HepG2 (cell line): ENCODE data around the gene LSMEM2. TPM values are rescaled to one million over a fixed set of nuclear protein-coding genes. Genes with fewer than 3 reads are reported as not detected.
A peak's percentile ranks its signal among the peaks of the same experiment; 100 is the strongest.

Source experiments
- ATAC-seq: fragments of 200-7000 bp; cut with Tn5 transposase; 3 replicates; pipeline ENCODE4 v1.9.1; 2020; ENCODE audit warnings: mild to moderate bottlenecking, moderate library complexity
- BruUV-seq: library from RNA; stranded (reverse); fragments of 400-500 nt; replicated peaks from 2 replicates; lab custom pipeline; 2021; lab: Mats Ljungman, UMichigan
- CTCF ChIA-PET: fragments of 300-600 bp; formaldehyde crosslinking; extraction: SDS; loops from one replicate; lab custom pipeline; 2021; ENCODE audit warnings: low total read pairs, inconsistent platforms, low intra/inter-chr PET ratio; lab: Yijun Ruan, JAX
- POLR2A ChIA-PET: fragments of 350-600 bp; sonication (Branson Sonifier 250); formaldehyde crosslinking; loops from one replicate; lab custom pipeline; 2020; ENCODE audit warnings: antibody characterized with exemption, inconsistent platforms; lab: Yijun Ruan, JAX
- DNase-seq: peaks from one replicate; pipeline ENCODE4 v3.0.0-alpha.2; 2015; ENCODE audit warnings: low spot score
- FAIRE-seq: peaks from 3 replicates; lab custom pipeline; 2011; peaks lifted over from hg19 to GRCh38; lab: Jason Lieb, UNC
- H2AFZ ChIP-seq: one replicate; pipeline ENCODE4 v1.6.1; 2011; ENCODE audit warnings: low read length, inconsistent platforms
- H3K27ac ChIP-seq: fragments of 300-600 bp; 3 replicates; pipeline ENCODE4 v1.8.0; 2011; ENCODE audit warnings: mixed run types, mild to moderate bottlenecking, mixed read lengths, low read length, inconsistent platforms; ENCODE audit not compliant: insufficient read depth; ENCODE audit errors: extremely low read length
- H3K27me3 ChIP-seq, 2 experiments: fragments of 200-600 bp in 1 of 2; 2 replicates in 1 of 2; 3 replicates in 1 of 2; pipeline versions ENCODE4 v1.6.0 to v1.8.0; 2011; ENCODE audit warnings: low read length in 2 of 2, mild to moderate bottlenecking in 2 of 2, moderate library complexity in 2 of 2, inconsistent platforms in 1 of 2; ENCODE audit not compliant: insufficient read depth in 2 of 2, control insufficient read depth in 1 of 2
- H3K36me3 ChIP-seq, 2 experiments: fragments of 200-600 bp in 1 of 2; replicated peaks in 1 of 2; 2 replicates in 1 of 2; 3 replicates in 1 of 2; pipeline versions ENCODE4 v1.5.1 to v1.8.0; 2011; ENCODE audit warnings: low read length in 2 of 2, inconsistent platforms in 1 of 2; ENCODE audit not compliant: insufficient read depth in 2 of 2, control insufficient read depth in 1 of 2
- H3K4me1 ChIP-seq: 2 replicates; pipeline ENCODE4 v1.5.1; 2012; ENCODE audit warnings: low read length, inconsistent platforms; ENCODE audit not compliant: insufficient read depth
- H3K4me2 ChIP-seq: 2 replicates; pipeline ENCODE4 v1.6.0; 2011; ENCODE audit warnings: low read depth, low read length, inconsistent platforms
- H3K4me3 ChIP-seq, 3 experiments: fragments of 200-600 bp in 1 of 3; sonication (generic), shearing (Covaris generic) in 1 of 3; replicated peaks in 1 of 3; 2 replicates each; pipeline ENCODE4 v1.5.1; 2011 to 2016; ENCODE audit warnings: low read length in 3 of 3, inconsistent platforms in 2 of 3, low read depth in 2 of 3, mild to moderate bottlenecking in 2 of 3, control low read depth in 1 of 3, mixed read lengths in 1 of 3; ENCODE audit not compliant: insufficient read depth in 1 of 3
- H3K79me2 ChIP-seq: one replicate; pipeline ENCODE4 v1.6.1; 2011; ENCODE audit warnings: low read length, inconsistent platforms; ENCODE audit not compliant: insufficient read depth
- H3K9ac ChIP-seq: 2 replicates; pipeline ENCODE4 v1.6.0; 2011; ENCODE audit warnings: mild to moderate bottlenecking, low read depth, low read length, inconsistent platforms; ENCODE audit not compliant: insufficient read depth
- H3K9me3 ChIP-seq: 2 replicates; pipeline ENCODE4 v1.5.1; 2012; ENCODE audit warnings: mild to moderate bottlenecking, low read length
- H4K20me1 ChIP-seq: 2 replicates; pipeline ENCODE4 v1.6.0; 2011; ENCODE audit warnings: inconsistent platforms, mild to moderate bottlenecking, low read length, moderate library complexity; ENCODE audit not compliant: insufficient read depth
- KDM1A ChIP-seq: IDR thresholded peaks from 2 replicates; pipeline ENCODE4 v1.6.1; 2016; ENCODE audit warnings: missing compliant biosample characterization
- KDM6A ChIP-seq: IDR thresholded peaks from 2 replicates; pipeline ENCODE4 v1.6.1; 2016; ENCODE audit warnings: low read depth
- TGIF2 ChIP-seq: IDR thresholded peaks from 2 replicates; pipeline ENCODE4 v1.6.1; 2016; ENCODE audit warnings: control low read depth, missing compliant biosample characterization
- ZBTB43 ChIP-seq: sonication (generic); formaldehyde crosslinking; conservative IDR thresholded peaks from 2 replicates; pipeline ENCODE4 v1.4.0; 2020; ENCODE audit warnings: missing genetic modification reagents
- ZNF318 ChIP-seq: sonication (generic); formaldehyde crosslinking; IDR thresholded peaks from 2 replicates; pipeline ENCODE4 v1.4.0; 2020; ENCODE audit warnings: mild to moderate bottlenecking, missing genetic modification reagents
- ZNF678 ChIP-seq: sonication (generic); formaldehyde crosslinking; IDR thresholded peaks from 2 replicates; pipeline ENCODE4 v1.4.0; 2020; ENCODE audit warnings: mild to moderate bottlenecking, missing genetic modification reagents
- WGBS: methylation state at CpG from one replicate; pipeline ENCODE4 v1.1.6; 2017; ENCODE audit warnings: low lambda C conversion rate; 5-methylcytosine and 5-hydroxymethylcytosine counted together
- in situ Hi-C: cut with HindIII; loops from 2 replicates; pipeline ENCODE4 v1.10.0; 2017; ENCODE audit warnings: low pct_unique_long_range_greater_than_20kb; ENCODE audit not compliant: extremely low pct_ligation_motif_present
- intact Hi-C: fragments of 100-400 bp; cut with micrococcal nuclease; formaldehyde crosslinking; loops from one replicate; pipeline ENCODE4 v1.10.0; 2022; ENCODE audit not compliant: unreplicated experiment
- polyA plus RNA-seq, 8 experiments: library from polyadenylated mRNA; depleted of rRNA in 3 of 8; stranded (reverse) in 7 of 8; unstranded in 1 of 8; fragments of >200 nt; fragmentation: Illumina TruSeq in 4 of 8; extraction: Trizol in 4 of 8; gene quantifications; 2 replicates each; pipeline versions ENCODE4 v1.2.1 to v1.2.3, GENCODE V29; 2011 to 2016; ENCODE audit warnings: low read depth in 4 of 8, missing spikeins in 1 of 8, mixed read lengths in 1 of 8; ENCODE audit not compliant: insufficient read depth in 1 of 8
- total RNA-seq, 5 experiments: library from RNA; depleted of rRNA; stranded (reverse); fragments of >200 nt; fragmentation: Illumina TruSeq; extraction: Trizol; gene quantifications; 2 replicates each; pipeline ENCODE4 v1.2.3, GENCODE V29; 2016; ENCODE audit warnings: low read depth in 1 of 5
- TF ChIP-seq, protein P1 (sequence below): sonication (generic); formaldehyde crosslinking; IDR thresholded peaks from 2 replicates; pipeline ENCODE4 v1.4.0; 2020; ENCODE audit warnings: missing genetic modification reagents
- TF ChIP-seq, protein P2 (sequence below): IDR thresholded peaks from 2 replicates; pipeline ENCODE4 v1.6.1; 2016; ENCODE audit warnings: missing compliant biosample characterization, missing genetic modification reagents, borderline replicate concordance

The LSMEM2 gene
- total and polyA plus RNA-seq, 2 of the 13 experiments (the other 11 are each of a cell fraction or from before 2014, with no cell fraction given), result 0.07 to 0.41 TPM

DNA sequence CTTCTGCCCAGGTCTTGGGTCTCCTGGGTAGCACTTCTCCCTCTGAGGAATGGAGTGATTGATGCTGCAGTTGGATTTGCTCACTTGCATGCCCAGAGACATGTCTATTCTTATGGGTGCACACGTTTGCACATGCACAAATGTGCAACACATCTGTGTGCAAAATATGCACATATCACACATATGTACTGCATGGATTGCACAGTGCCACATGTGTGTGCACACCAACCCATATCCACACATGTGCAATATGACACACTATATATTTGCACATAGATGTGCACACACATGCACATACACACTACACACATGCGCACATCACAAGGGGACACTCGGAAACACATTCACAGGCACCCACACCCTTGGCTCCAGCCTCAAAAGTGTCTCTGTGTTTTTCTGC, 10.6 kb upstream of the LSMEM2 start (continued):
- TF ChIP-seq, protein P1, sequence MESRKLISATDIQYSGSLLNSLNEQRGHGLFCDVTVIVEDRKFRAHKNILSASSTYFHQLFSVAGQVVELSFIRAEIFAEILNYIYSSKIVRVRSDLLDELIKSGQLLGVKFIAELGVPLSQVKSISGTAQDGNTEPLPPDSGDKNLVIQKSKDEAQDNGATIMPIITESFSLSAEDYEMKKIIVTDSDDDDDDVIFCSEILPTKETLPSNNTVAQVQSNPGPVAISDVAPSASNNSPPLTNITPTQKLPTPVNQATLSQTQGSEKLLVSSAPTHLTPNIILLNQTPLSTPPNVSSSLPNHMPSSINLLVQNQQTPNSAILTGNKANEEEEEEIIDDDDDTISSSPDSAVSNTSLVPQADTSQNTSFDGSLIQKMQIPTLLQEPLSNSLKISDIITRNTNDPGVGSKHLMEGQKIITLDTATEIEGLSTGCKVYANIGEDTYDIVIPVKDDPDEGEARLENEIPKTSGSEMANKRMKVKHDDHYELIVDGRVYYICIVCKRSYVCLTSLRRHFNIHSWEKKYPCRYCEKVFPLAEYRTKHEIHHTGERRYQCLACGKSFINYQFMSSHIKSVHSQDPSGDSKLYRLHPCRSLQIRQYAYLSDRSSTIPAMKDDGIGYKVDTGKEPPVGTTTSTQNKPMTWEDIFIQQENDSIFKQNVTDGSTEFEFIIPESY (CRISPR knock-in tag), result no peak
- TF ChIP-seq, protein P2, sequence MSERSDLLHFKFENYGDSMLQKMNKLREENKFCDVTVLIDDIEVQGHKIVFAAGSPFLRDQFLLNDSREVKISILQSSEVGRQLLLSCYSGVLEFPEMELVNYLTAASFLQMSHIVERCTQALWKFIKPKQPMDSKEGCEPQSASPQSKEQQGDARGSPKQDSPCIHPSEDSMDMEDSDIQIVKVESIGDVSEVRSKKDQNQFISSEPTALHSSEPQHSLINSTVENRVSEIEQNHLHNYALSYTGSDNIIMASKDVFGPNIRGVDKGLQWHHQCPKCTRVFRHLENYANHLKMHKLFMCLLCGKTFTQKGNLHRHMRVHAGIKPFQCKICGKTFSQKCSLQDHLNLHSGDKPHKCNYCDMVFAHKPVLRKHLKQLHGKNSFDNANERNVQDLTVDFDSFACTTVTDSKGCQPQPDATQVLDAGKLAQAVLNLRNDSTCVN (CRISPR knock-in tag), result 0 out of 2 replicates have a peak, but pooled peaks have one; percentile 11
- TF ChIP-seq ZBTB43 (CRISPR knock-in tag), result peak; percentile 65; the same call in 1 of the 2 replicates

- in situ Hi-C loops, result no loop called here
- Histone ChIP-seq H3K9ac (peak within 1 kb of the TSS; percentile 94), H3K9me3 (no peaks in the 10 kb centered on the region), H3K27ac (peak within 1 kb of the TSS; percentile 88), H3K36me3 (peaks cover 0 to 2% of the 10 kb centered on the region in 2 experiments; a peak in 3 of 5 replicates), H2AFZ (no peak within 1 kb of the TSS), H4K20me1 (no peaks in the 10 kb centered on the region), H3K4me1 (peaks cover 88% of the 10 kb centered on the region), H3K4me3 (peak within 1 kb of the TSS; percentile 71 to 88 (median 83)), H3K79me2 (peaks cover 33% of the 10 kb centered on the region), H3K27me3 (no peaks in the 10 kb centered on the region; a peak in 1 of 5 replicates), H3K4me2 (peak within 1 kb of the TSS; percentile 98)
- CTCF ChIA-PET, result no interaction called here
- POLR2A ChIA-PET, result interaction anchor here (1.0 to 5.5 kb wide), 12 partner anchors 8 to 73 kb away, joined by 3 to 155 read pairs (median 8); partner anchors contain the start of genes GNAI2, HYAL2, HYAL3 and IFRD2
- BruUV-seq, result no TSS peak
- DNase-seq (peak; percentile 71), FAIRE-seq (no peak), ATAC-seq (peak; percentile 11)
- WGBS, result 3% methylated on average over 6 of the region's 21 CpGs
- intact Hi-C loops, result no loop called here
- TF ChIP-seq KDM6A (CRISPR knock-in tag) (no peak), ZNF678 (CRISPR knock-in tag) (no peak), KDM1A (no peak), TGIF2 (CRISPR knock-in tag) (no peak), ZNF318 (CRISPR knock-in tag) (no peak)
Observed at GRCh38 chr3:50268703-50269451, 10.0 kb upstream of the LSMEM2 start, which contains the start of gene SEMA3B. TSS of gene SEMA3B (plus strand) at chr3:50269147. CDS start at chr3:50269241, 94 bp downstream.
